ENCODE data around the gene MAN2B2.

- no peak for TF ChIP-seq CTCF (conservative IDR thresholded peaks at IDR 0.05)
- no peak for TF ChIP-seq EZH2 (IDR thresholded peaks at IDR 0.05; ENCODE audit: low read depth)
Measured at GRCh38 chr4:6602289-6602688, 27.3 kb downstream of the MAN2B2 start.

Measured in PC-9 (cell line).